GM18499 (cell line): ENCODE results near the gene LGI1.

Source experiments
- ATAC-seq: cut with Tn5 transposase; IDR thresholded peaks from one replicate; pipeline ENCODE4 v1.9.1; 2021; ENCODE audit warnings: moderate number of reproducible peaks; ENCODE audit not compliant: insufficient read depth, unreplicated experiment

Gene LGI1

GRCh38 chr10:93753621-93754250, 4.0 kb upstream of the LGI1 start:
- no peak for ATAC-seq

DNA sequence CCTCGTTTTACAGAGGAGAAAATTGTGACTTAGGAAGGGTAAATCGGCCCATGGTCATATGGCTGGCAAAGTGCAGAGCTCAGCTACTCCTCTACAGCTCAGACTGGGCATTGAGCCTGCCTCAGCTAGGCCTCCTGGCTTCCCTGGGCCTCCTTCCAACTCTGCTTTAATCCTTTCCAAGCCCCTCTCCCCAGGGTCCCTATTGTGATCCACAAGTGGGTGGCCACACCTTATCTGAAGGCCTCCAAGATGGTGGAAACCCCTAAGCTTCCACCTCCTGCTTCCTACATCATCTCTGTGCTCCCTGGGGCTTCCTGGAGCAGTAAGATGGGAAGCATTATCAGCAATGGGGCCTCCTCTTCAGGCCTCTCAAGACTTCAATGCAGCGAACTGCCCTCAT, 3.0 kb upstream of the LGI1 start:
- no peak for ATAC-seq

- ATAC-seq = no peak
Observed at GRCh38 chr10:93755443-93756116, 2.2 kb upstream of the LGI1 start.

DNA sequence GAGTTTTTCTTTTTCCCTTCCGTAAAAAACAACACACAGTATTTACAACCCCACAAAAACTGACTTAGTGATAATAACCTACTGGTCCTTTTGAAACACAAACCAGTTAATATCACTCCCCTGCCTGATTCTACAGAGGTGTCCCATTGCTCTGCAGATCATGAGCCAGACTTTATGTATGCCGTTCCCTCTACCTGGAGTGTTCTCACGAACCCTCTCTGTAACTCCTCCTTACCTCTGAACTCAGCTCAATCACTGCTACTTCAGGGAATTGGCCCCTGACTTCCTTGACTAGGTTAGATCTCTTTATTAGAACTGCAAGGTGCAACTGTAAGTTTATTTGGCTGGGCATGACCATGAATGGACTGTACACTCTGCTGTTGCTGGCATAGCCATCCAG, 1.6 kb upstream of the LGI1 start:
- ATAC-seq = no peak

GRCh38 chr10:93757136-93757535, 600 bp upstream of the LGI1 start:
- ATAC-seq = no peak

GRCh38 chr10:93758508-93758885, 761 bp downstream of the LGI1 start:
- no peak for ATAC-seq

DNA sequence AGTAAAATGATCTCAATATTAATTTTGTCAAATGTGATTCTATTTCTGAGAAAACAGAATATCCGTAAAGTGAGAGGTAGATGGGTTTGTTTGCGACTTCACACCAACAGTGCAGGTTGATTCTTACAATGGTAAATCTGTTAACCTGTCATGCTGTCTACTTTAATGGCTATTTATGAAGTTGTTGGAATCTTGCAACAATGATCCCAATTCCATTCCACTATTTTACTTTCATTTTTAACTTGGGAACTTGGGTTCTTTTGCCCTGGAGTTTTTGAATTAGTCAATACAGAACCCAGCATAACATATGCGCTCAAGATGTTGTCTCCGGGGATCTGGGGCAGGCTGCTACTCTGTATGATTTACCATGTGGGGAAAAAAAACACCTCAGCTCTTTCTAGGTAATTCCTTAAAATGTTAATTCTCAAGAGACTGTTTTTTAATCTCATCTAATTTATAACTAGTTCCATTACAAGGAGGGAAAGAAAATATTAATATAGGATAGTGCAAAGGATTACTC, 1.2 kb downstream of the LGI1 start:
- ATAC-seq = no peak

DNA sequence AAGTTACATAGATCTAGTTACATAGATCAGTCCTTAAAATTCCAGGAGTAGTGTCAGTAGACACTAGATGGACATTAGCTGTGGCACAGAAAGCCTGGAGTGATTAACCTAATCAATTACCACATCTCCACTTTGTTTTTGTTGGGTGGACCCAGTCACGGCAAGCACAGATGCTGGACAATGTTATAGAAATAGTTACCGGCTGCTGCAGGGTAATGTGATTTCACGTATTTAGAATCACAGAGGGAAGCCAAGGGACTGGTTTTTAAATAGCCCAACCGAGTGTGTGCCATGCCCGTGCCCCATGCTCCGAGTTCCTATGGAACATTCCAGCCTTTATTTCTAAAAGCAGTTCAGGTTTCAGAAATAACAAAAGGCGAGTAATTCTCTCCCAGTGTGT, 2.8 kb downstream of the LGI1 start:
- ATAC-seq = no peak

- no peak for ATAC-seq
Observed at GRCh38 chr10:93762979-93763391, 5.2 kb downstream of the LGI1 start.

DNA sequence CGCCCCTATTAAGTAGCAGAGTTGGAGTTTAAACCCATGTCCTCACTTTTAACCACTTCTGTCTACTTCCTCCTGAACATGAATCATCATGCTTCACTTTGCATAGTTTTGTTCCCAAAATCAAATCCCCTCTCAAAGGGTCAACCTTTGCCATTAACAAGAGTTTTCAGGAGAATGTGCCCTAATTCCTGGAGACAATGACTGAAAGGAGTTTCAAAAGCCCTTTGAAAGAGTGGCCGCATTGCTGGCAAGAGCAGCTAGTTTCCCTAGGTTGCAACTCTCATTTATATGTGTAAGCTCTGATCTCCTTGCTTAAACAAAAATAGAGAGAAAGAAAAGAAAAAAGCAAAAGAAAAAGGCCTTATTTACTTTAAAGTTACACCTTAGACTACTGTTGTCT, 9.2 kb downstream of the LGI1 start:
- ATAC-seq = no peak

- ATAC-seq = no peak
Observed at GRCh38 chr10:93767724-93768399, 10.1 kb downstream of the LGI1 start.

DNA sequence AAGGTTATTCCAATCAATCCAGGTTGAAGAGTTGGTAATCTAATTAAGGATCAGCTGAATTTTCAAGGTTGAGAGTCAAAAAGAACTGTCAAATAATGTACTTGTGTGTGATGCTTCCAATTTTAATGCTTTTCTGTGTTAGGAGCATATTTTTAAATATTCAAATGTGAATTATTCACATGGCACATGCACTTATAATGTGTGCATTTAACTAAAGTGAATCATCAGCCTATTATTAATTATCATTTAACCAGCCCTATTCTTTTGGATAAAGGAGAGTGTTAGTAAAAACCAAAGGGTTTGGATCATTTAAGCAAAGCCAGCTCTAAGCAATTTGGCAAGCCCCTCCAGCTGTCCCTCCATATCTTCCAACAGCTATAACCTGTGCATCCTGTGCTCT, 11.2 kb downstream of the LGI1 start:
- no peak for ATAC-seq

- no peak for ATAC-seq
Observed at GRCh38 chr10:93771354-93771753, 13.6 kb downstream of the LGI1 start.

DNA sequence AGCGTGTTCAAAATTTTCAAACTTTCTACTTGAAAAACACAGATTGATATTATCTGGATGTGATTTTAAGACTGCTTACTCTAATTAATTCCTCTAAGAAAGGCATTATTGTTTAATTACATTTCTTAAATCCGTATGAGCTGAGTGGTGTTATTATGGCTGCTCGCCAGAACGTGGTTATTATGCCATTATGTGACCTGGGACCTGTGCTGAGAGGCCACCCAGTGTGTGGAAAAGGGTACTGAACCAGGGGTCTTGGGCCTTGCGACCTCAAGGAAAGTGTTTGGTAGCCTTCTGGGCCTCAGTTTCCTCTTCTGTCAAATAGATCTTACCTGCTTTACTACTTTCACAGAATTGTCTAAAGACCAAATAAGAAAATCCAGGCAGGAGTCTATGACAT, 15.4 kb downstream of the LGI1 start:
- ATAC-seq = no peak

- ATAC-seq = no peak
Observed at GRCh38 chr10:93773705-93774104, 16.0 kb downstream of the LGI1 start.

GRCh38 chr10:93775356-93775755, 17.6 kb downstream of the LGI1 start:
- ATAC-seq = no peak

GRCh38 chr10:93777092-93777491, 19.4 kb downstream of the LGI1 start:
- no peak for ATAC-seq

- ATAC-seq = no peak
Observed at GRCh38 chr10:93784059-93784458, 26.3 kb downstream of the LGI1 start.

DNA sequence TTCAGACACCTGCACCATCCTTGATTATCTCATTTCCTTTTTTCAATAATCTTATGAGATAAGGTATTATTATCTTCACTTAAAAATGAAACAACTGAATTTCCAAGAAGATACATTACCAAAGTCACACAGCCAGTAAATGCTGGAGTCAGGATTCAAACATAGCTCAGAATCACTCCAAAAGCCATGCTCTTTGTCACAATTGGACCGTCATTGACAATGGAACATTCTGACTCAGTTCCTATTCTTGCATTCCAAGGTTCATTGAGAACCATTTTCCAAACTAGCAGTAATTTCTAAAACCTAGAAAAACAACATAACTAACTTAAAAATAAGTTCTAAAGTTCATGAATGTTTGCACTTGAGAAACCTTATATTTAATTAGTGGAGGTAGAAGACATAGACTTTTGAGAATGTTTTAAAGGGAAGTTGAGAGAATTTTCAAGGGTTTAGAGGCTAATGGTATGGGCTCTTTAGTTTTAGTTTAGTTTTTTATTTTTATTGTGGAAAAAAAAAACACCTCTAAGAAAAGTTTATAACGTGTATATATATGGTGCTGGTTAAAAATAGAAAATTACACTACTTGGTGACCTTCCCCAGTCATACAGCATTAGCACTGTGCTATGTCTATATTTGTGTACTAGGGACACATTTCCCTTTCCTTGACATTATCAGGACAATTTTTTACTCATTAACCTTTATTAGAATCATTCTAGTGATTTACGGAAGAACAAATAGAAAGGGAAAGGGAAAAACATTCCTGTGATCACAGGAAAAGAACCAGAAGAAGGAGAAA, 30.9 kb downstream of the LGI1 start:
- ATAC-seq = no peak

DNA sequence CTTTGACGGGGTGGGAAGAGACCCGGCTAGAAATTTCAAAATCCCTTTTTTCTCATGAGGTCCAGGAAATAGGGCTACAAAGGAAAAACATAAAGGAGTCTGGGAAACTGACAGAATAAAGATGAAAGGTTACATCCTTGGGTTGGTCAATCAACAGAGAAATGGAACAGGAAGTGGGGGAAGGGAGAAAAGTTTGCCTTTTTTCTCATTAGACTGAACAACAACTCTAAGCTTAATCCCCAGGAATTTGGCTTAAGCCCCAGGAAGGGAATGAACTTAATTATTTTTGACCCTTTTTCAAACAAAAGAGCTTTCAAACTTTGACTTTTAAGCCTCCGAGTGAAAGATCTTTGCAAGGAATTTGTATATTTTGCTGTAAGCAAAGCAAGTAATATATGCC, 32.7 kb downstream of the LGI1 start:
- ATAC-seq = no peak

GRCh38 chr10:93796167-93796566, 38.4 kb downstream of the LGI1 start:
- no peak for ATAC-seq
